SH-SY5Y (cell line): ENCODE data around the gene PTPRG.

Experiments
- GATA2 ChIP-seq: IDR thresholded peaks from 2 replicates; pipeline ENCODE4 v1.6.1; 2011; ENCODE audit warnings: mild to moderate bottlenecking, low read depth, low read length
- GATA3 ChIP-seq: IDR thresholded peaks from 2 replicates; pipeline ENCODE4 v1.6.1; 2011; ENCODE audit warnings: low read depth, mild to moderate bottlenecking, low read length, moderate library complexity

The PTPRG gene

DNA sequence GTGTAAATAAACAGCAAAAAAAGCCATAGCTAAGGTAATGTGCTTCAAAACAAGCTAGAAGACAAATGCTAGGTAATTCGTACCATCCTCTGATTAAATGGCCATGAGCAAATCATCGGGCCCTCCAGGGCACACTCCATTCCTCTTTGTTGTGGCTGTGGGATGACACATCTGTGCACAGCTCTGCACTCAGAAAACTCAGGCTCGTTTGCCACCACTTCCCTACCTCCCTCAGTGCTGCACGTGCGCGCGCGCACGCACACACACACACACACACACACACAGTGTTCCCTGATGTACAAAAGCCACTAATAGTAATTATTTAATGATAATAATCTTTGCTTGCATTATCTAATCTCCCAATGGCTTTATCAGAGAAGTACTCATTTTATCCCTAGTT lies 475.4 kb downstream of the PTPRG start:
- TF ChIP-seq GATA3 = no peak
- TF ChIP-seq GATA2 = no peak

DNA sequence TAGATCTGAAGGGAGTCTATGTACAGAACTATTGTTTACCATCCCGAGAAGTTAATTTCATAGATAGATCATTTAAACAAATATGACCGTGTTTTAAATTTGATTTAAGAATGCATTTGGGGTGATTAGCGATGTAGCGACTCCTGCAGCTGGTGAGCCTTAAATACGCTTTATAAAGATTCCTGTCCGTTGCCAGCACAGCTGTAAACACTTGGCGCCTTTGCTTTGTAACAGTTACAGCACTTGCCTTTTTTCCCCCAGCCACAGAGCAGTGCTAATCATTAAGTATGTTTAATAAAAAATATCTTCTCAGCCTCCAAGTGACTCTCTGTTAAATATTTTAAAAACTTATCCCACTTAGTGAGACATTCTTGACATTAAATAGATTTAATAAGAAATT lies 478.2 kb downstream of the PTPRG start:
- TF ChIP-seq GATA3 (no peak), GATA2 (no peak)

DNA sequence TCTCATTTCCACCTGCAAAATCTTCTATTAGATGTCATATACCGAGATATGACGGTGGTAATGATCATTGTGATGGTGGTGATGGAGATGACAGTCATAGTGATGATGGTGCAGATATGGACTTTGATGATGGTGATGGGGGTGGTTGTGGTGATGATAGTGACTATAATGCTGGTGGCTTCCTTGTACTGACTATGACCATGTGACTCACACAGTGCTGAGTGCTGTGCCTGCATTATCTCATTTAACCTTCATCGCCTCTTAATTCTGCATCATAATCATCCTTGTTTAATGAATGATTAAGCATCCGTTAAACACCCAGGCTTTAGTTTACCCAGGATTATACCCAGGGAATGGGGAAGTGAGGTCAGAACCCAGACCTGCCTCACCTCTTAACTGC lies 480.3 kb downstream of the PTPRG start:
- TF ChIP-seq GATA2 (no peak), GATA3 (no peak)

DNA sequence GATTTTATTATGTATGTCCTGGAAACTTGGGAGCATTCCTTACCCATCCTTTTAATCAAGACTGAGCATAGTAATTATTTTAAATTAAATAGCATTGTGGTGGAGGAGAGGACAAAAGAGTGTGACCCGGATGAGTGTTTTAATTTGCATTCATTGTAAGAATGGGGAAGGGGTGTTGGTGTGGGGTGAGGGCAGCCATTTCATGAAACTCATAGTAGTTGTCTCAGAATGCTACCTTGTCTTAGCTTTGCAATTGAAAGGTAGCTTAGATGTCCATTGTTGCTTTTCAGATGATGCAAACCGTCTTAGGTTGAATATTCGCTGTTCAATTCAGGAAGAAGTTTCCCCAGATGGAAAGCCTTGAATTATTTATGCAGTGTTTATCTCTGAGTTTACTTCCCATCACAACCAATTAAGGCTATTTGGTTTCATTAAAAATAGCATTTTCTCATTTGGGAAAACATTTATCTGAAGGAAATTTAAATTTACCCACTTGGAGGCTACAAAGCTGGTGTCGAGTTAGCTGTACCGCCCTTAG lies 483.6 kb downstream of the PTPRG start:
- TF ChIP-seq GATA3 (no peak), GATA2 (no peak)

DNA sequence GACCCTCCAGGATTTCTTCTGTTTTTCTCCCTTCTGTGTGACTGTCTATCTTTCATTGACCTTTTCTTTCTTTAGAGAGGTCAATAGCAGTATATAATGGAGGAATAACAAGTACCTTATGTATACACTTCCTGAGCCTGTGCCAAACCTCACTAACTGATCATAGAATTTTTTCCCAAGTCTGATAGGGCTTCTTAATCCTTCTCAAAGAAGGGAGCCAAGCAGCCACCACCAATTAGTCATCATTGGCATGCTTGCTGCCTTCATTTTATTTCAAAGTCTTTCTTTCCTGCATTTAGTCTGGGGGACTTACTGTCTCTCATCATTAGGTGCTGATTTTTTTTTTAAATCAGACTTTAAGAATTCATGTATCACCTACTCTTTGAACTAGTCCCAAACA lies 485.0 kb downstream of the PTPRG start:
- TF ChIP-seq GATA3 = no peak

DNA sequence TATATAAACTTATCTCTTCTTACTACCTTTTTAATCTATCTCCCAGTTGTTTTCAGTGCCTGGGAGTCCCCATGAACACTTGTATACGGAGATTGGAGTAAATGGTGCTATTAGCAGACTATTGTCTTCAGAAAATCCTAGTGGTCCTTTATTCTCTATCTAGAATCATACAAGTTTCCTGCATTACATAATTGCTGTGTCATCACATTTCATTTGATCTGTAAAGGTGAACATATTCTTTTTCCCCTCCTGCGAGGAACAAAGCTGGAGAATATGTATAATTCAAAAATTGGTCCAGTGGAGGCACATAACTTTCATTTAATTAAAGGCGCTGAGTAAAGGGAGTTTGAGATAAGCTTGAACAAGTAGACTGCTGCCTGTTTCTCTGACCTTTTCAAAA lies 487.2 kb downstream of the PTPRG start:
- TF ChIP-seq GATA2 (no peak), GATA3 (no peak)

DNA sequence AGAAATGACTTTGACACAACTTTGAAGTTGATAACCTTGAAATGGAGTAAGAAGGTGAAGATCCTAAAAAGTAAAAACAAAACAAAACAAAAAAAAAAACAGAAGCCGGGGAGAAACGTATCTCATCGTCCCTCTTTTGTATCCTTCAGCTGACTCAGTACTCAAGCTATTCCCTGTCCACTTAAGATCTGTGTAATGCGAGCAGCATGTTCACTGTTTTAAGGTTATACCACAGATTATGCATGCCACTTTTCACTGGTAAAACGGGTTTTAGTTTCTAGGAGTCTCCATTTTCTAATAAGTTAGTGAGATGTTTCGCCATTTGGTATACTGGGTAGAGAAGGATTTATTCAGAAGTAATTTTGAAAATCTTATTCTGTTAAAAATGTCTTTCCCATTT lies 487.7 kb downstream of the PTPRG start:
- TF ChIP-seq GATA2 (no peak), GATA3 (no peak)

DNA sequence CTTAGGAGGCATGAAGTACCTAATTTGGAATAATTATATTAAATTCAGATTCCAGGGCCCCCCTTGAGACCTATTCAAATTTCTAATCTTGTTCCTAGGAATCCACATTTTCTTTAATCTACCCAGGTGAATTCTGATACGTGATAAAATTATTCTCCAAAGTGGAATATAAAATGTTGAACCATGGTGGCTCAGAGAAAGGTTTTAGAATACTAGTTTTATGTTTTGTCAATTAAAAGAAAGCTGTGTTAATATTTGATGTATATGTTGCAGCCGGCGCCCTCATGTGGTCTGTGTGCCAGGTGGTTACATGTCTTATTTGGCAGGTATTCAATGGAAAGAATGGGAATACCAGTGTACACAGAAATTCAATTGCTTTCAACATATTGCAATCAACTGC lies 490.1 kb downstream of the PTPRG start:
- no peak for TF ChIP-seq GATA2
- no peak for TF ChIP-seq GATA3

DNA sequence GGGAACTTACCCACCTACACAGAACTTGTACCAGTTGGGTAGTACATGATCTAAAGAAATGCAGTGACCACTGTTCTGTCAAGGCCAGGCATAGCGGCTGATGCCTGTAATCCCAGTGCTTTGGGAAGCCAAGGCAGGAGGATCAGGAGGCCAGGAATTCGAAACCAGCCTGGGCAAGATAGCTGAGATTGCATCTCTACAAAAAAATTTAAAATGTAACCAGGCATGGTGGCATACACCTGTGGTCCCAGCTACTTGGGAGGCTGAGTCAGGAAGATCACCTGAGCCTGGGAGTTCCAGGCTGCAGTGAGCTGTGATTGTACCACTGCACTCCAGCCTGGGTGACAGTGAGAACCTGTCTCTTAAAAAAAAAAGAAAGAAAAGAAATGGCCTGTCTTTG lies 491.0 kb downstream of the PTPRG start:
- no peak for TF ChIP-seq GATA2

DNA sequence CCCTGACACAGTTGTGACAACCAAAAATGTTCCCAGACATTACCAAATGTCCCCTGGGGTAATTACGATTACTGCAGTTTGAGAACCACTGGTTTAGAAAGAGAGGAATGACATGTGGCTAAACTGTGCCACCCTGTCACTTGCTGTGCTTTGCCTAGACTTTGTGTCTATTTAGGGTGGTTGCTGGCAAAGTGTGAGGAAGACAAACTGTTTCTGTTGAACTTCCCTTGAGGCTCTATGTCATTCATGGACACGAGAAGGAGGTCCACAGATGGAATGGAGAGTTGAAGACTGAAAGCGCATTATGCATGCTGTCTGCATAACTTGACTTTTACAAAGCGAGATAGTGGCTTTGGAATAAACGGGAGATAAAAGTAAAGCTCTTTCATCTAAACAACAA lies 495.3 kb downstream of the PTPRG start:
- TF ChIP-seq GATA2 (no peak), GATA3 (no peak)

DNA sequence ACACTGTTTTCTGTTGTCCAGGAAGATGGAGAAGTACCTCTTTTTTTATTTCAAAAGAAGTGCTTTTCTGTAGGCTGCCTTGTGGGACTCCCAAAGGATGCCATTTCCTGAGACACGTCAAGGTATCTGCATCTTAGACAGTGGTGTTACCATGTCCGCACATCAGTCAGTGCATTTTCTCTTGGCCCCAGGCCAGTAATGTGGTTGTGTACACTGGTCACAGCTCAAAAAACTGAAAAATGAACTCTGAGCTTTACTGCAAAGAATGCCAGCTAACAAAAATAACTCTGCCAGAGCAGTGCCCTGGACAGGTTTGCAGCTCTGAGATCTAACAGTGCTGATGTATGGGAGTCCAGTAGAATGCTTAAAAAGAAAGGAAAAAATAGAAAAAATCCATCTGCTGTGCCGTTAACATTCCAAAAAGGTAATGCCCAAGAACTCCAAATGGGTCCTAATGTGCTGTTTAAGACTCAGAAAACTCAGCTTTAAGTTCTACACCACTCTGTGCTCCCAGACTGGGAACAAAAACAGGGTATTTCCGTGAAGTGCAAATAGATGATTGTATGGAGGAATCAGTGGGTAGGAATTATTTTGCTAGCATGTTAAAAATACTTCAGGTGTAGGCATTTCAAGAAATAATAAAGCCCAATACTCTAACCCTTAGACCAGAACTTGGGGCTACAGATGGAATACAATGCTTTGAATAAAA lies 496.1 kb downstream of the PTPRG start:
- TF ChIP-seq GATA2 (no peak), GATA3 (no peak)

DNA sequence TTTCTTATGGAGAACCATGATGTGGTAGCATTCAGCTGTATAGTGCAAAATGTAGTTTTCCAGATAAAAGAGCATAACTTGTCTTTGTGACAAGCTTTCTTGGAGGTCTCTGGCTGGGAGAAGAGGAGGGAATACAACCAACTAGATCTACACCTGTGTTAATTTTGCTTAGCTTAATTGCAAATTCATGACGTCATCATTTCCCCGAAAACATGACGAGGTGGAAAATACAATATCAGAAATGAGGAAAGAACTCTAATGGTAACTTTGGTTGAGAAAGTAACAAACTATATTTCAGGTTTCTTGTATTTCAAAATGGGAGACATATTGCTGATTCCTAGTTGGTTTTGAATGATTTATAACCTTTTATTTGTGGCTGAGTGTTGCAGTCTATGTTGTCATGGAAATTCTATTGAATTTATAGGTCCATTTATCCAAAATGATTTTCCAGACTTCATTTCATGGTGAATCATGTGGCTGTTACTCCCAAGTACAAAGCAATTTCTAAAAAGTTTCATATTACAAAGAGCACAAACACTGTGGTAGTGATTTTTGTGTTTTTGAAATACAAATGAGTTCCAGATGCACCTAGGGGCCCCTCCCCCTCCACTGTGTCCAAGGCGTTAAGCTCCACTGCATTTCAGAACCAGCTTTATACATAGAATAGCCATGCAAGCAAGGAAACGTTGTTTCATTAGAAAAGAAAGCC lies 504.8 kb downstream of the PTPRG start:
- TF ChIP-seq GATA3 = no peak
- no peak for TF ChIP-seq GATA2

DNA sequence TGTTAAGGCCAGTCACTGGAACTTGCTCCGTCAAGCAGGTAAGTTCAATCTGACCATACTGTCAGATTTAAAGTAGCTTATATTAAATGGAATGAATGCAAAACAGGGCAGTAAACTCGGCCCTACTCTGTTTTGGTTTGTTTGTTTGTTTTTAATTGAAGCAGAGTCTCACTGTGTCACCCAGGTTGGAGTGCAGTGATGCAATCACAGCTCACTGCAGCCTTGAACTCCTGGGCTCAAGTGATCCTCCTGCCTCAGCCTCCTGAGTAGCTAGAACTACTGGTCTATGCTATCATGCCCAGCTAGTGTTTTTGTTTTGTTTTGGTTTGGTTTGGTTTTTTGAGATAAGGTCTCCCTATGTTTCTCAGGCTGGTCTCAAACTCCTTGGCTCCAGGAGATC lies 507.0 kb downstream of the PTPRG start:
- TF ChIP-seq GATA3 = no peak
- TF ChIP-seq GATA2 = no peak

DNA sequence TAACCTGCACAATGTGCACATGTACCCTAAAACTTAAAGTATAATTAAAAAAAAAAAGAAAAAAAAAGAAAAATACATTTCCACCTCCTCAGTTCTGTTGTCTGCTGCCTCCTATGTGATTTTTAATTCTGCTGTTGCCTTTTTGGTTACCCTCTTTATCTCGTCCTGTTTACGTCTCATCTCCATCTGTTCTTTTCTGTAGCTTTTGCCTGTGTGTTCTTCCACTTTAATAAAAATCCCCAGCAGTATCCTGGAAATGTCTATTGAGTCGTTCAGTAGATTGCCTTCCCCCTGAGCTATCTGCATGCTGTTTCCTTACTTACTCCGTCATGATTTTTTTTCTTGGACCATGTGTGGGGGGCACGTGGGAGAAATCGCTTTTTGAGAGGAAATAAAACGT lies 509.5 kb downstream of the PTPRG start:
- no peak for TF ChIP-seq GATA3
- TF ChIP-seq GATA2 = no peak

DNA sequence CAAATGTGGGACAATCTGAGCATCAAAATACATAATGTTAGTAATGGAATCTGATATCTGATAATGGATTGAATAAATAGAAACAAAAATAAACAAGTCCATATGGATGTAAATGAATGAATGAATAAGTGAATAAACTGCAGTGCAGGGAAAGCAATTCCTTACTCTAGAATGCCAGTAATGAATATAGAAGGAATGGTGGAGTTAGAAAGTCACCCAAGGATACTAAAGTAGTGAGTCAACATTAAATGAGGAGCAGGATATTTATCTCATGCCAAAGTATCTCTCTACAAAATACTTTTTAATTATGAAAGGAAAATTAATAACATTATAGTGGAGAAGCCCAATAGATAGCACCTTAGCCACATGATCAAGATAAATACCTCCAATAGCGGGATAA lies 511.7 kb downstream of the PTPRG start:
- TF ChIP-seq GATA2 (no peak), GATA3 (no peak)

DNA sequence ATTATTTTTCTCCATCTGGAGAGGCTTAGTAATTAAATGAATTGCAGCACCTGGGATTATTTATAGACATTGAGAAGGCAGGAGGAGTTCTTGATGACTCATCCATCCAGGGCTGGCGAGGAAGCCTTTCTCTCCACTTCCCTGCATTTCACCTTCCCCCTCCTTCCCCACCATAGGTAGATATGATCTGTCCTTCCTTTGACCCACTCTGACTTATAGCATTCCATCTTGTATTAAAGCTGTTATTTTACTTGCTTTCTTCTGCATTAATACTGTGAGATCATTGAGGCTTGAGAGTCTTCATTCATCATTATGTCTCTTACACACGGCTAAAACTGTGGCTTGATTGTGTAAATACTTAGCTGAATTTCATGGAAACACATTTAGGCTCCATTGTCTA lies 523.2 kb downstream of the PTPRG start:
- no peak for TF ChIP-seq GATA3
- TF ChIP-seq GATA2 = no peak
